Gastrocnemius medialis (tissue), 4 donors: ENCODE measurements around the gene KIF5A. TPM values are rescaled to one million over a fixed set of nuclear protein-coding genes. Genes with fewer than 3 reads are reported as not detected.

ENCODE experiments used
- ATAC-seq, 2 donors: fragments of 150-250 bp; one replicate each; pipeline ENCODE4 v1.9.1; 2016
- DNase-seq, 2 donors: peaks; one replicate each; pipeline ENCODE4 v3.0.0-alpha.2; 2019
- H3K27ac ChIP-seq, 4 donors: fragments of 200-600 bp; sonication (generic); 1 replicate in 1 of 4; 2 replicates in 3 of 4; pipeline ENCODE4 v1.5.1; 2016 to 2018; ENCODE audit warnings: mild to moderate bottlenecking in 2 of 4, moderate library complexity in 1 of 4
- H3K27me3 ChIP-seq, 3 donors: fragments of 200-600 bp; sonication (generic) in 2 of 3; 1 replicate in 1 of 3; 2 replicates in 2 of 3; pipeline versions ENCODE4 v1.5.1 to v1.6.0; 2016 to 2019; ENCODE audit warnings: mild to moderate bottlenecking in 1 of 3, moderate library complexity in 1 of 3
- H3K36me3 ChIP-seq, 2 donors: fragments of 200-600 bp; sonication (generic) in 1 of 2; one replicate each; pipeline ENCODE4 v1.5.1; 2017 to 2018
- H3K4me1 ChIP-seq, 2 donors: fragments of 200-600 bp; sonication (generic) in 1 of 2; one replicate each; pipeline ENCODE4 v1.5.1; 2016 to 2017; ENCODE audit warnings: mild to moderate bottlenecking in 2 of 2
- H3K4me3 ChIP-seq, 4 donors: fragments of 200-600 bp; sonication (generic) in 3 of 4; 1 replicate in 1 of 4; 2 replicates in 3 of 4; pipeline ENCODE4 v1.5.1; 2016 to 2019; ENCODE audit warnings: mild to moderate bottlenecking in 2 of 4
- H3K9me3 ChIP-seq, 3 donors: fragments of 200-600 bp; sonication (generic) in 2 of 3; 1 replicate in 1 of 3; 2 replicates in 2 of 3; pipeline ENCODE4 v1.5.1; 2016 to 2019
- POLR2A ChIP-seq, 2 donors: fragments of 450-650 bp; IDR thresholded peaks; one replicate each; pipeline ENCODE4 v1.6.1; 2017; ENCODE audit warnings: antibody characterized with exemption in 2 of 2, mild to moderate bottlenecking in 2 of 2, moderate library complexity in 2 of 2
- in situ Hi-C, 4 donors: fragments of 200-750 bp; cut with MboI; loops; one replicate each; pipeline versions ENCODE4 v1.15.0 to v1.8.0; 2017; ENCODE audit warnings: low sequenced_read_pairs in 4 of 4
- intact Hi-C: fragments of 100-400 bp; cut with DNase I; formaldehyde crosslinking; loops from one replicate; pipeline ENCODE4 v1.15.1; 2023; ENCODE audit warnings: low total_unique reads
- total RNA-seq, 4 donors: library from RNA; depleted of rRNA; stranded (reverse); fragments of >200 nt; gene quantifications; one replicate each; pipeline versions ENCODE4 v1.1.0 to v1.2.3, GENCODE V29; 2016
- TF ChIP-seq, protein P1 (sequence below), 5 experiments: fragments of 450-650 bp in 3 of 5; fragments of 200-600 bp in 2 of 5; sonication (generic) in 2 of 5; IDR thresholded peaks in 4 of 5; conservative IDR thresholded peaks in 1 of 5; 1 replicate in 4 of 5; 2 replicates in 1 of 5; pipeline ENCODE4 v1.5.1; 2016 to 2019; ENCODE audit warnings: antibody characterized with exemption in 5 of 5, mild to moderate bottlenecking in 3 of 5, moderate library complexity in 3 of 5

The KIF5A gene
- total RNA-seq, 4 donors from 2014 or later, result 0.09 to 0.36 TPM; not detected in 2

DNA sequence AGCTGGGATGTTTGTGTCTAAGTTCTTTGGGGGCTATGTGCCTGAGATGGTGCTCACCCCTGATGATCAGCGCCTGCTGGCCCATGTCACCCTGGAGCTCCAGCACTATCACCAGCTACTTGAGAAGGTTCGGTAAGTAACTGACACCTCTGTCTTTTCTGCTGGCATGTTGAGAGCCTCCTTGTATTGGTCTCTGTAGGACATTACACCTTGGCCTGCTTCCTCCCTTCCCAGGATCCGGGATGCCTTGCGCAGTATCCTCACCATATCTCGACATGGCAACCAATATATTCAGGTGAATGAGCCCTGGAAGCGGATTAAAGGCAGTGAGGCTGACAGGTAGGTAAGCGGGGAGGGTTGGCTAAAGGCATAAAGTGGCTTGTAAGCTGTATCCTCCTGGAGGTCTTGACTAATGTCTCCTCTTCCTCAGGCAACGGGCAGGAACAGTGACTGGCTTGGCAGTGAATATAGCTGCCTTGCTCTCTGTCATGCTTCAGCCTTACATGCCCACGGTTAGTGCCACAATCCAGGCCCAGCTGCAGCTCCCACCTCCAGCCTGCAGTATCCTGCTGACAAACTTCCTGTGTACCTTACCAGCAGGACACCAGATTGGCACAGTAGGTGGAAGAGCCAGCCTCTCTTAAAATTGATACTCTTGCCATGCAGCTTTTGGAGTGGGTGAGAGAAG is 35.0 kb upstream of the KIF5A start:
- H3K36me3 ChIP-seq, result peaks cover 6 to 71% of the 10 kb centered on the region in 2 donors
- no peaks in the 10 kb centered on the region for H3K27me3 ChIP-seq
- intact Hi-C loops, result no loop called here
- TF ChIP-seq, protein P1, sequence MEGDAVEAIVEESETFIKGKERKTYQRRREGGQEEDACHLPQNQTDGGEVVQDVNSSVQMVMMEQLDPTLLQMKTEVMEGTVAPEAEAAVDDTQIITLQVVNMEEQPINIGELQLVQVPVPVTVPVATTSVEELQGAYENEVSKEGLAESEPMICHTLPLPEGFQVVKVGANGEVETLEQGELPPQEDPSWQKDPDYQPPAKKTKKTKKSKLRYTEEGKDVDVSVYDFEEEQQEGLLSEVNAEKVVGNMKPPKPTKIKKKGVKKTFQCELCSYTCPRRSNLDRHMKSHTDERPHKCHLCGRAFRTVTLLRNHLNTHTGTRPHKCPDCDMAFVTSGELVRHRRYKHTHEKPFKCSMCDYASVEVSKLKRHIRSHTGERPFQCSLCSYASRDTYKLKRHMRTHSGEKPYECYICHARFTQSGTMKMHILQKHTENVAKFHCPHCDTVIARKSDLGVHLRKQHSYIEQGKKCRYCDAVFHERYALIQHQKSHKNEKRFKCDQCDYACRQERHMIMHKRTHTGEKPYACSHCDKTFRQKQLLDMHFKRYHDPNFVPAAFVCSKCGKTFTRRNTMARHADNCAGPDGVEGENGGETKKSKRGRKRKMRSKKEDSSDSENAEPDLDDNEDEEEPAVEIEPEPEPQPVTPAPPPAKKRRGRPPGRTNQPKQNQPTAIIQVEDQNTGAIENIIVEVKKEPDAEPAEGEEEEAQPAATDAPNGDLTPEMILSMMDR (IDR thresholded peaks at IDR 0.05 in 4 of 5, conservative IDR thresholded peaks at IDR 0.05 in 1 of 5), result no peak
- TF ChIP-seq POLR2A (IDR thresholded peaks at IDR 0.05), result no peak
- H3K9me3 ChIP-seq, result no peaks in the 10 kb centered on the region
- H3K4me3 ChIP-seq, result no peak overlapping the region
- DNase-seq (no peak), ATAC-seq (no peak)
- in situ Hi-C loops, result loop anchor here in 1 of 4 donors (25.0 kb wide), 1 partner anchor 878 kb away; the partner anchor contains the start of genes ATP5F1B and BAZ2A
- peak overlapping the region in 3 of 4 donors; percentile 20 to 97 (median 93) for H3K27ac ChIP-seq
- H3K4me1 ChIP-seq, result peaks cover 23 to 29% of the 10 kb centered on the region in 2 donors

DNA sequence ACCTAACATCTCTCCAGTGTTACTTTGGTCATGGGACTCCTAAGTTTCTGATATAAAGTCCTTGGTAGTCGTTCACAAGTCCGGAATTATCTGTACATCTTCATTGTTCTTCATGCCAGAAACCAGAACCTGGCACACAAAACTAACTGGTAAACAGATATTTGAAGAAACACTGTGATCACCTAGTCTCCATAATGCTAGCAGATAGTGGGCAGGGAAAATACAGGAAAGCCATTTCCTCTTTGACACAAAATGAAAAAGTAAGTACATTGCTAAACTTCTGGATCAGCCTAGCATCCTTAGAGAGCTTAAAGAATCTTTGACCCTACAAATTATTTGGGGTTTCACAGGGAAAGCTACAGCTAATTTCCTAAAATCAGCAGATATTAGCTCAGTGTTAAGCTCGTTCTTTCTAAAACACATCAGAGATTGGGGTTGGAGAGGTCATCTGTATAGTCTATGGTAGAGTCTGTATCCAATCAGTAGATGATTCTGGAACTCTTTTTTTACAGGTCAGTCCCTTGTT is 34.4 kb upstream of the KIF5A start:
- Histone ChIP-seq H3K27me3 (no peaks in the 10 kb centered on the region), H3K4me1 (peaks cover 23 to 29% of the 10 kb centered on the region in 2 donors), H3K36me3 (peaks cover 6 to 69% of the 10 kb centered on the region in 2 donors), H3K4me3 (no peak overlapping the region), H3K27ac (peak overlapping the region; percentile 18 to 98 (median 95)), H3K9me3 (no peaks in the 10 kb centered on the region)
- no peak for ATAC-seq
- in situ Hi-C loops, result loop anchor here in 1 of 4 donors (25.0 kb wide), 1 partner anchor 878 kb away; the partner anchor contains the start of genes ATP5F1B and BAZ2A
- intact Hi-C loops, result no loop called here
- TF ChIP-seq, protein P1 (IDR thresholded peaks at IDR 0.05 in 4 of 5, conservative IDR thresholded peaks at IDR 0.05 in 1 of 5), result no peak
- no peak for TF ChIP-seq POLR2A (IDR thresholded peaks at IDR 0.05)
- no peak for DNase-seq

DNA sequence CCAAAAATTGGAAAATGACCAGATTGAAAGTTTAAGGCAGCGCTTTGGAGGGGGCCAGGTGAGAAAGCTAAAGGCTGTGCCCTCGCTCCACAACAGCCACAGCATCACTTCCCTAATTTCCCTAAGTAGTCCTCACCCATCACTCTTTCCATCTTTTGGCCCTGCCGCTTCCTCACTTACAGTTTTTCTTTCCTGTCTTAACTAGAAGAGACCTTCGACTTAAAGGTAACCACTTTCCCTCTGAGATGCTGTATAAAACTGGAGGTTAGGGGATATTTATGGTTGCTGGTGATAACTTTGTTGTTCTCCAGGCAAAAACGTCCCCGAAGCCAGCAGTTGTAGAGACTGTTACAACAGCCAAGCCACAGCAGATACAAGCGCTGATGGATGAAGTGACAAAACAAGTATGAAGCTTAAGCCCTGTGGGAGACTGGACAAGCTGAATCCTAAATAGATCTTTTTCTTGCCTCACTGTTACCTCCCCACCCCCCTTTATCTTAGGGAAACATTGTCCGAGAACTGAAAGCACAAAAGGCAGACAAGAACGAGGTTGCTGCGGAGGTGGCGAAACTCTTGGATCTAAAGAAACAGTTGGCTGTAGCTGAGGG is 33.8 kb upstream of the KIF5A start:
- no peak overlapping the region for H3K4me3 ChIP-seq
- H3K9me3 ChIP-seq, result no peaks in the 10 kb centered on the region
- DNase-seq (no peak), ATAC-seq (no peak)
- in situ Hi-C loops (loop anchor here in 1 of 4 donors (25.0 kb wide), 1 partner anchor 879 kb away; the partner anchor contains the start of genes ATP5F1B and BAZ2A), intact Hi-C loops (no loop called here)
- no peak for TF ChIP-seq POLR2A (IDR thresholded peaks at IDR 0.05)
- TF ChIP-seq, protein P1 (IDR thresholded peaks at IDR 0.05 in 4 of 5, conservative IDR thresholded peaks at IDR 0.05 in 1 of 5), result no peak
- no peaks in the 10 kb centered on the region for H3K27me3 ChIP-seq
- peaks cover 6 to 65% of the 10 kb centered on the region in 2 donors for H3K36me3 ChIP-seq
- peaks cover 26 to 31% of the 10 kb centered on the region in 2 donors for H3K4me1 ChIP-seq
- H3K27ac ChIP-seq, result peak overlapping the region; percentile 93 to 98 (median 96)

DNA sequence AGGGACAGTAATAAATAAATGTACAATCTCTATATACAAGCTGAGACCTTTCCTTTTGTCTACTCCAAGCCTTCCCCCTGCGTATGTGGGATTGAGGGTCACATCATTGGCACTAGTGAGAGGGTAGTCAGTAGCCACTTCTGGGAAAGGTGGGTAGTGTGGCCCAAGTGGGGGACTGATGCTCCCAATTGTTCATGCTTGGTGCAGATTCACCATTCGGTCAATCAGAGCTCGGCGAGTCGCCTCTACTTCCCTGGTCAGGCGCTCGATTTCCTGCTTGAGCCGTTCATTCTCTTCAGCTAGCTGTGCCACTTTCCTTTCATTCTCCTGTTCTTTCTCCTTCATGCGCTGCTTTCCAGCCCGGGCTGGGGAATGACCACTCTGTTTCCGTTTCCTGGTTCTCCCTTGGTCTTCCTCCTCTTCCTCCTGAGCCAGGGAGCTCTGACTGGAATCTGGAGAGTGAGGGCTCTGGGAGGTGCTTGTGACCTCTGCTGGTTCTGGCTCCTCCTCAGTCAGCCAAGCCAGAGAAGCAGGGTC is 33.2 kb upstream of the KIF5A start:
- intact Hi-C loops (no loop called here), in situ Hi-C loops (loop anchor here in 1 of 4 donors (25.0 kb wide), 1 partner anchor 879 kb away; the partner anchor contains the start of genes ATP5F1B and BAZ2A)
- TF ChIP-seq, protein P1 (IDR thresholded peaks at IDR 0.05 in 4 of 5, conservative IDR thresholded peaks at IDR 0.05 in 1 of 5), result no peak
- no peak for TF ChIP-seq POLR2A (IDR thresholded peaks at IDR 0.05)
- H3K27ac ChIP-seq, result peak overlapping the region; percentile 93 to 98 (median 96)
- ATAC-seq (no peak), DNase-seq (no peak)
- H3K27me3 ChIP-seq, result no peaks in the 10 kb centered on the region
- H3K36me3 ChIP-seq, result peaks cover 6 to 59% of the 10 kb centered on the region in 2 donors
- H3K4me1 ChIP-seq, result peaks cover 33 to 37% of the 10 kb centered on the region in 2 donors
- no peak overlapping the region for H3K4me3 ChIP-seq
- H3K9me3 ChIP-seq, result no peaks in the 10 kb centered on the region
